ENCODE measurements around the gene BCAS4.
A peak's percentile ranks its signal among the peaks of the same experiment; 100 is the strongest.

BCAS4 gene

DNA sequence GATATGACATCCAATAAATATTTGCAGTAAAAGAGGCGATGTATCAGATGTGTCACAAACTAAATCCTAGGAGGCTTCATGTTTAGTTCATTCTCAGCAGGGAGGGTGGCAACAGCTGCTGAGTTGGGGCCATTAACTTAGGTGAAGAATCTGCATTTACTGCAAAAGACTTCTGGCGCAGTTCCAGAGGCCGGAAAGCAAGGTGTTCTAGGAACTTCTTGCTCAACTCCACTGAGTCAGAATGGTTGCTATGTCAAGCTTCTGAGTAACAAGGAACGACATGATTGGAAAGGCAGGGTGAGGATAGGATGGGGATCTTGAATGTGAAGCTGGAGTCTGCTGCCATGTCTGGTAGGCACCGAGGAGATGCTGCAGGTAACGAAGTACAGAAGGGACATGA lies 124.7 kb downstream of the BCAS4 start:
- DNase-seq = peak; percentile 43

DNA sequence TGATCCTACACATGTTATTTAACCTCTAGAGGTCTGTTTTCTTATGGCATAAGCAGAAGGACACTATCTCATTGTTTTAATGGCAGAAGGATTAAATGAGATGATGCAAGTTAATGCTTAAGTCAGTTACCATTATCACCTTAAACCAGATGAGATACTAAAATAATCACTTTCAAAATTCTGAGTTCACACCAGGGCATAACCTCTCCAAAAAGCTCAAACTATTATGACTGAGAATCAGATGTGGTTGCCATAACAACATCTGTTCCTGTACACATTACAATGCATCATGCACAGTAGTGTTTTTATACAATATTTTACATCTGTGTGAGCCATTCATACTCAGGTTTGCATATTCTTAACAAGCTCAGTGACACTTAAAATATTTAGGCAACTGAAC lies 126.1 kb downstream of the BCAS4 start:
- no peak for DNase-seq

DNA sequence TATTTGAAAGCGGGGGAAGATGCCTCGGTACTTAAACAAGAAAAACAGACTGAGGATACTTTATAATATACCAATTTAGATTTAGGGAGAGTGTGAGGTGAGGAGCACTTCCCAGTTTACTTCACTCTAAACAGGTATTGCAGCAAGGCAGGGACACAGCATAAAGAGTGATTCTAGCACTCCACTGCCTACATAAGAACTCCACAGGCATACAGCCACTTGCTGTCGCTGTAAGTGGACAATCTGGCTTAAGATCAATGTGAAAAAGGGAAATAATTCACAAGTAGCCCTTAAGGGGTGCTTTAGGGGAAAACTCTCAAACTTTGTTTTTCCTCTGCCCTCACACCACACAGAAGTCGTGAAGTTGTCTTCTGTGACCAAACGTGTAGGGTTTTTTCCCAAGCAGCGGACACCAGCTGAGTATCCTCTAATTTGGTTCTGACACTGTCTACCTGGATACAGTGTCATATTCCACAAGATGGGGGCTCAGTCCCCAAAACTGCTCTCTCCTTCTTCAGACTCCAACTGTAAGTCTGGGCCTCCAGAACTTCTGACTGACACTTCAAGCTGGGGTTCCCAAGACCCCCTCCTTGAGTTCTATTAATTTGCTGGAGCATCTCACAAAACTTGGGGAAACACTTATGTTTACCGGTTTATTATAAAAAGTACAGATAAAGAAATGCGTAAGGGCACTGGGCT lies 127.1 kb downstream of the BCAS4 start:
- DNase-seq = no peak

DNA sequence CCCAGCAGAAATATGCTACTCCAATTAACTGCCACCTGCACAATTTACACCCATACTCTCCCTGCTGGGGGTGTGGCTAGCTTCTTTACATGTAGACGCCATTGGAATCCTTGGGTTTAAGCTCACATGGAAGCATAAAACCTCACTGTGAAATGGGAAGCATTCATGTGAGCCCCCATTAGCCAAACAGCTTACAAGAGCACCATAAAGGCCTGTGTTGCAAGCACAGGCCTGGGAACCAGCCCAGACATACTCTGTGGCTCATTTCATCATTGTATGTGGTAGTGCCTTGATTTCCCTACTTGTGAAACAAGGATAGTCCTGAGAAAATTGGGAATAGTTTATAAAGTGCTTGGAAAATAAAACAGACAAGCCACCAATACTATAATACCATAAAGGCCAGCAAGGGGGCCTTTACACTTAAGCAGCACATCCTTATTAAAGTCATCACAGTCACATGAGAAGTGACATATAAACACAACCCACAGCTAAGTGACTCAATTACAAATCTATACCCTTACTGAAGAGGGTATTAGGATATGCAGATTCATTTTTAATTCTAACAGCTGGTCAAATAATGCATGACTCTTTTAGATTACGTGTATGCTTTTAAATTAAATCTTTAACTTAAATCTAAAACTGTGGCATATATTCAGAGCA lies 129.5 kb downstream of the BCAS4 start:
- DNase-seq = no peak

DNA sequence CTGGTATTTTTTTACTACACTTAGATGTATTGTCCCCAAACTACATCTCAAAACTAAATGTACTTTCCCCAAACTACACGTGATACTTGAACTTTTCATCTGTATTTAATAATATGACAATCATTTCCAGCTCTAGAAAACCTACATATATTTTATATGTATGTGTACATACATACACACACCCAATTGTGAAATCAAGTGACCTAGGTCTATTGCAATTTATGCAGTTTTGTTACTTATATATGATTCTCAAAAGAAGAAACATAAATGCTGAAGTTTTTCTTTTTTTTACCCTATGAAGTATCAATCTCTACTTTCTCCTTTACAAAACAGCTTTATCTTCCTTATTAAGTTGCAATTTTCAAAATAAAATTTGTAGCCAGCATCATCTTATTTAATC lies 131.7 kb downstream of the BCAS4 start:
- DNase-seq = no peak
